A549 (cell line): ENCODE data around the gene SLCO2A1. TPM values are rescaled to one million over a fixed set of nuclear protein-coding genes. Genes with fewer than 3 reads are reported as not detected.

Experiments
- ATAC-seq, 2 experiments: fragments of 200-7000 bp in 1 of 2; fragments of >200 bp in 1 of 2; cut with Nextera tagmentation in 1 of 2; cut with Tn5 transposase in 1 of 2; 3 replicates each; pipeline versions ENCODE4 v1.8.0 to v1.9.1; 2018 to 2020; ENCODE audit warnings: mild to moderate bottlenecking in 1 of 2, moderate library complexity in 1 of 2
- CTCF ChIA-PET: fragments of 300-600 bp; sonication (Branson Sonifier 250); formaldehyde crosslinking; extraction: SDS; loops from one replicate; lab custom pipeline; 2021; ENCODE audit warnings: antibody characterized with exemption, inconsistent platforms; lab: Yijun Ruan, JAX
- POLR2A ChIA-PET: fragments of 350-600 bp; formaldehyde crosslinking; extraction: SDS; loops from one replicate; lab custom pipeline; 2021; ENCODE audit warnings: antibody characterized with exemption, inconsistent platforms; lab: Yijun Ruan, JAX
- DNase-seq, 2 experiments: peaks; one replicate each; pipeline versions ENCODE4 v3.0.0 to v3.0.0-alpha.2; 2011 to 2016; ENCODE audit warnings: low read depth in 1 of 2, low spot score in 1 of 2
- FAIRE-seq: peaks from 2 replicates; lab custom pipeline; 2011; peaks lifted over from hg19 to GRCh38; lab: Jason Lieb, UNC
- H3K27ac ChIP-seq, 2 experiments: fragments of >200 bp; sonication (Bioruptor Twin); formaldehyde crosslinking; 3 replicates each; pipeline ENCODE4 v1.5.1; 2016 to 2017
- H3K4me1 ChIP-seq: fragments of >200 bp; sonication (Bioruptor Twin); formaldehyde crosslinking; 3 replicates; pipeline ENCODE4 v1.6.1; 2016
- H3K4me2 ChIP-seq: fragments of >200 bp; sonication (Bioruptor Twin); formaldehyde crosslinking; 3 replicates; pipeline ENCODE4 v1.6.1; 2016
- H3K4me3 ChIP-seq: fragments of >200 bp; sonication (Bioruptor Twin); formaldehyde crosslinking; 3 replicates; pipeline ENCODE4 v1.5.1; 2016
- H3K9me3 ChIP-seq: fragments of >200 bp; sonication (Bioruptor Twin); formaldehyde crosslinking; 3 replicates; pipeline ENCODE4 v1.6.1; 2016
- CBX8 ChIP-seq: fragments of 200-600 bp; sonication (generic); IDR thresholded peaks from 2 replicates; pipeline ENCODE4 v1.6.1; 2016
- CEBPB ChIP-seq, 2 experiments: fragments of >200 bp in 1 of 2; sonication (Bioruptor Twin) in 1 of 2; formaldehyde crosslinking in 1 of 2; IDR thresholded peaks; 2 replicates each; pipeline ENCODE4 v1.6.1; 2012 to 2016
- EHMT2 ChIP-seq: fragments of 200-600 bp; sonication (generic); IDR thresholded peaks from 2 replicates; pipeline ENCODE4 v1.6.1; 2016; ENCODE audit warnings: antibody characterized with exemption, low read depth, mild to moderate bottlenecking, moderate library complexity
- ESRRA ChIP-seq: fragments of 150-350 bp; IDR thresholded peaks from 2 replicates; pipeline ENCODE4 v1.6.1; 2014; ENCODE audit warnings: mild to moderate bottlenecking, low read length, borderline replicate concordance
- HOXA7 ChIP-seq: fragments of 250-450 bp; sonication (Bioruptor Pico); IDR thresholded peaks from 2 replicates; pipeline ENCODE4 v1.5.0; 2020; ENCODE audit warnings: mild to moderate bottlenecking, moderate library complexity
- HOXB13 ChIP-seq: fragments of 250-450 bp; sonication (Bioruptor Pico); IDR thresholded peaks from 2 replicates; pipeline ENCODE4 v1.5.0; 2020; ENCODE audit warnings: low read depth, mild to moderate bottlenecking, moderate library complexity
- MAFK ChIP-seq: fragments of 450-650 bp; IDR thresholded peaks from 2 replicates; pipeline ENCODE4 v1.6.1; 2014; ENCODE audit not compliant: partially characterized antibody
- NPAS2 ChIP-seq: fragments of 250-450 bp; sonication (Bioruptor Pico); IDR thresholded peaks from 2 replicates; pipeline ENCODE4 v1.8.0; 2022; ENCODE audit warnings: mild to moderate bottlenecking, moderate library complexity, borderline replicate concordance
- POLR2A ChIP-seq: IDR thresholded peaks from 2 replicates; pipeline ENCODE4 v1.6.1; 2012; ENCODE audit warnings: mild to moderate bottlenecking, low read length
- RARB ChIP-seq: fragments of 250-450 bp; sonication (Bioruptor Pico); IDR thresholded peaks from 2 replicates; pipeline ENCODE4 v1.8.0; 2021; ENCODE audit warnings: mild to moderate bottlenecking, moderate library complexity
- RNF2 ChIP-seq: fragments of 200-600 bp; sonication (generic); IDR thresholded peaks from 2 replicates; pipeline ENCODE4 v1.6.1; 2016; ENCODE audit warnings: low read depth, mild to moderate bottlenecking, antibody characterized with exemption, moderate library complexity, borderline replicate concordance
- TP53 ChIP-seq: fragments of 250-450 bp; sonication (Bioruptor Pico); IDR thresholded peaks from 2 replicates; pipeline ENCODE4 v1.5.0; 2021; ENCODE audit warnings: mild to moderate bottlenecking, moderate library complexity
- ZNF302 ChIP-seq: fragments of 250-450 bp; sonication (Bioruptor Pico); IDR thresholded peaks from 2 replicates; pipeline ENCODE4 v1.9.0; 2021; ENCODE audit warnings: inconsistent platforms, mild to moderate bottlenecking, moderate library complexity
- WGBS: methylation state at CpG from one replicate; pipeline ENCODE4 v1.1.6; 2017; ENCODE audit errors: missing lambda C conversion rate; 5-methylcytosine and 5-hydroxymethylcytosine counted together
- polyA plus RNA-seq, 4 experiments: library from polyadenylated mRNA; depleted of rRNA in 3 of 4; stranded (reverse); fragments of >200 nt; fragmentation: RNase III in 1 of 4; extraction: RNeasy Plus Mini Kit Qiagen cat#74134 plus additional on column Dnase treatment in 1 of 4; gene quantifications; 2 replicates in 3 of 4; 3 replicates in 1 of 4; pipeline ENCODE4 v1.2.3, GENCODE V29; 2011 to 2017
- TF ChIP-seq, protein P1 (sequence below): fragments of >200 bp; sonication (Bioruptor Twin); formaldehyde crosslinking; IDR thresholded peaks from 3 replicates; pipeline ENCODE4 v1.5.1; 2016
- TF ChIP-seq, protein P2 (sequence below): fragments of 250-450 bp; sonication (Bioruptor Pico); IDR thresholded peaks from 2 replicates; pipeline ENCODE4 v1.5.0; 2020; ENCODE audit warnings: low read depth, mild to moderate bottlenecking, moderate library complexity
- TF ChIP-seq, protein P3 (sequence below): fragments of 450-650 bp; IDR thresholded peaks from 2 replicates; pipeline ENCODE4 v1.6.1; 2014; ENCODE audit warnings: antibody characterized with exemption

Gene SLCO2A1
- polyA plus RNA-seq, 2 of the 4 experiments (the other 2 are of a cell fraction): 0.12 TPM; not detected in 1

DNA sequence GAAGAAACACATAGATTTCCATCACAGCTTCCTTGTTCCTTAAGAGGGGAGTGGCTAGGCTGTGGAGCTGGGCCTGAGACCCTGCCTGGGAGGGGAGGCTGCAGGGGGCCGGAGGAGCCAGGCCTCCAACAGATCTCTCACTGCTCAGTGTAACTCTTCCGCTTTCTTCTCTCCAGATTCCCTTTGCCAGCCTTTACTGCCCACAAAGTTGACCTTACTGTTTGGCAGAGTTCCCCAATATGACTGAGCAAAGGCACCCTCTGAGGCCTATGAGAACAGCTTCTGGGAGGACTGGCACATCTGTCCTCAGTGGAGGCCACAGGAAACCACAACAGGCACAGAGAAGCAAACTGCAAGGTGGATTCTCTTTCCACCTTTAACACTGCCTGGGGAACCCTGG is 38.1 kb downstream of the SLCO2A1 start (continued):
- TF ChIP-seq, protein P1, sequence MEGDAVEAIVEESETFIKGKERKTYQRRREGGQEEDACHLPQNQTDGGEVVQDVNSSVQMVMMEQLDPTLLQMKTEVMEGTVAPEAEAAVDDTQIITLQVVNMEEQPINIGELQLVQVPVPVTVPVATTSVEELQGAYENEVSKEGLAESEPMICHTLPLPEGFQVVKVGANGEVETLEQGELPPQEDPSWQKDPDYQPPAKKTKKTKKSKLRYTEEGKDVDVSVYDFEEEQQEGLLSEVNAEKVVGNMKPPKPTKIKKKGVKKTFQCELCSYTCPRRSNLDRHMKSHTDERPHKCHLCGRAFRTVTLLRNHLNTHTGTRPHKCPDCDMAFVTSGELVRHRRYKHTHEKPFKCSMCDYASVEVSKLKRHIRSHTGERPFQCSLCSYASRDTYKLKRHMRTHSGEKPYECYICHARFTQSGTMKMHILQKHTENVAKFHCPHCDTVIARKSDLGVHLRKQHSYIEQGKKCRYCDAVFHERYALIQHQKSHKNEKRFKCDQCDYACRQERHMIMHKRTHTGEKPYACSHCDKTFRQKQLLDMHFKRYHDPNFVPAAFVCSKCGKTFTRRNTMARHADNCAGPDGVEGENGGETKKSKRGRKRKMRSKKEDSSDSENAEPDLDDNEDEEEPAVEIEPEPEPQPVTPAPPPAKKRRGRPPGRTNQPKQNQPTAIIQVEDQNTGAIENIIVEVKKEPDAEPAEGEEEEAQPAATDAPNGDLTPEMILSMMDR: no peak
- TF ChIP-seq HOXB13: no peak
- TF ChIP-seq POLR2A: no peak
- TF ChIP-seq ZNF302 (CRISPR knock-in tag): no peak
- TF ChIP-seq TP53: no peak
- TF ChIP-seq, protein P2, sequence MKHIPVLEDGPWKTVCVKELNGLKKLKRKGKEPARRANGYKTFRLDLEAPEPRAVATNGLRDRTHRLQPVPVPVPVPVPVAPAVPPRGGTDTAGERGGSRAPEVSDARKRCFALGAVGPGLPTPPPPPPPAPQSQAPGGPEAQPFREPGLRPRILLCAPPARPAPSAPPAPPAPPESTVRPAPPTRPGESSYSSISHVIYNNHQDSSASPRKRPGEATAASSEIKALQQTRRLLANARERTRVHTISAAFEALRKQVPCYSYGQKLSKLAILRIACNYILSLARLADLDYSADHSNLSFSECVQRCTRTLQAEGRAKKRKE: no peak

DNA sequence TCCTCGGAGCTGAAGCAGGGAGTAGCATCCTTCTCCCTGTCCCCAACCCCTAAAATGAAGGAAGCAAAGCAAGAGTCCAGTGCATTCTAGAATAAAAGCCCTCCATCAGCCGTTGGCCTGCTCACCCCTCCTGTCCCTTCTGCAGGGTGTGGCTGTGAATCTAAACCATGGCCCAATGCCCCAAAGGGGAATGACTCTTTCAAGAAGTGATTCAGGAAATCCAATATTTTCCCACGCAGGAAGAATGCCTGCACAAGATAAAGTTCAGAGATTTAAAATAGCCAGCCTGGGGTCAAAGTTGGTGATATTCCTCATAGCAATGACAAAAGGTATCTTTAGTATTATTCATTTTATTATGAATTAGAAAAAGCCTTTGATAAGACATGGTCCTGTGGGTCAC is 38.5 kb downstream of the SLCO2A1 start:
- TF ChIP-seq, protein P3, sequence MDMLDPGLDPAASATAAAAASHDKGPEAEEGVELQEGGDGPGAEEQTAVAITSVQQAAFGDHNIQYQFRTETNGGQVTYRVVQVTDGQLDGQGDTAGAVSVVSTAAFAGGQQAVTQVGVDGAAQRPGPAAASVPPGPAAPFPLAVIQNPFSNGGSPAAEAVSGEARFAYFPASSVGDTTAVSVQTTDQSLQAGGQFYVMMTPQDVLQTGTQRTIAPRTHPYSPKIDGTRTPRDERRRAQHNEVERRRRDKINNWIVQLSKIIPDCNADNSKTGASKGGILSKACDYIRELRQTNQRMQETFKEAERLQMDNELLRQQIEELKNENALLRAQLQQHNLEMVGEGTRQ: no peak
- no peak for TF ChIP-seq ESRRA
- TF ChIP-seq CEBPB (IDR thresholded peaks at IDR 0.05): no peak
- no peak for TF ChIP-seq NPAS2 (CRISPR knock-in tag)
- no peak for TF ChIP-seq HOXA7 (CRISPR knock-in tag)
- DNase-seq: no peak
- no peak for FAIRE-seq
- ChIA-PET CTCF (no interaction called here), POLR2A (no interaction called here)
- Histone ChIP-seq H3K4me1 (no peaks in the 10 kb centered on the region), H3K27ac (no peak overlapping the region), H3K4me2 (no peak overlapping the region), H3K9me3 (no peaks in the 10 kb centered on the region), H3K4me3 (no peak overlapping the region)
- WGBS: 26% methylated on average over 3 of the region's 3 CpGs
- ATAC-seq: no peak

DNA sequence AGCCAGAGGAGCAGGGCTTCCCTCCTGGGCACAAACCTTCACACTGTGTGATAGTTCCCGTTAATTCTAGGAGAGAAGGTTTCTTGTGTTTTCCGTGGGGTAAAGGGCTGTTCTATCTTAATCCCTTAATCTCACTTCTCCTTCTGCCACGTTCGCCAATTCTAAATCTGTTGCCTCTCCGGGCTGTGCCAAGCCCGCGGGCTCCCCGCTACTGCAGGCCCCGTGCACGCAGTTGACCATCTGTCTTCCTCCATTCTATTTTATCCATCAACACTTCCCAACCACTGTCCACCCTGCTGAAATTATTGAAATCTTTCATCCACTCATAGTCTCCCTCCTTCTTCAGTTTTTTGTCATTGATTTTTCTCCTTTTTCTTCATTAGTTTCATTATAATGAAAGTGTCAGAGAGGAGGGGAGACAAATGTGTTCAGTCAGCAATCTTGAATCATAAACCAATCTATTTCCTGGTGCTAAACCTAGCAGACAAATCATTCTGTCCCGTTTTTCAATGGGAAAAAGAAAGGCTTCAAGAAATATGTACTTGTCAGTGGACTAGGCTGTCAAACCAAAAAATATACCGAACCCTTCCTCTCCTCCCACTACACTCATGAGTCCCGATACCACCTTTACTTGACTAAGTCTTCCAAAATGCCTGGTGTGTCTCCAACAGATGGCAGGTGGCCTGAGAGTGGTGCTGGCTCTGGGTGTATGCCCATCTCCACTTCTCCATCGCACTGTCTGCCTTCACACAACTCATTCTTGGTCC is 39.6 kb downstream of the SLCO2A1 start:
- 64% methylated on average over 13 of the region's 14 CpGs for WGBS
- FAIRE-seq: no peak
- no peaks in the 10 kb centered on the region for H3K4me1 ChIP-seq
- H3K4me3 ChIP-seq: no peak overlapping the region
- ATAC-seq: no peak
- TF ChIP-seq RNF2 (no peak), RARB (CRISPR knock-in tag) (no peak), MAFK (peak; percentile 63)
- no peak for DNase-seq
- H3K4me2 ChIP-seq: no peak overlapping the region
- CTCF ChIA-PET: no interaction called here
- no peaks in the 10 kb centered on the region for H3K9me3 ChIP-seq
- POLR2A ChIA-PET: no interaction called here
- H3K27ac ChIP-seq: no peak overlapping the region

DNA sequence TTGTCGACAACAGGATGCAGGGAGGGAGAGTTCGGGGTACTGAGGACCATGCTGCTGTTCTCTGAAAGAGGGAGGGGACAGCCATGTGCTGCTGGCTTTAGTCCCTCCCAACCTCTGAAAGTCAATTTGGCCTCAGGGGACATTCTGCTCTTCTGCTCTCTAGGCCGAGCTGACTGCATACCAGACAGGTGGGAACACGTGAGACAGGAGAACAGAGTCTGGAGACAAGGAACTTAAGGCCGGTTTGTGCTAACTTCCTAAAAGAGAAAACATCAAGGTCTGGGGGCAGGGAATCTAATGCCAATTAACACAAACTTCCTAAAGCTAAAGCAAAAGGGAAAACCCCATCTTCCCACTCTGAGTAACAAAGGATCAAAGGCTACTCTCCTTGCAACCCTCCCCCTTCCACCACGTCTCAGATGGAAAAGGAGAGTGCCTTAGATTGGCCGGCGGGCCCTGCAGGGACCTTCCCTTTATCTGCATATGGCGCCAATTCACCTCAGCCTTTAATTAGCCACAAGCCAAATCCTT is 41.0 kb downstream of the SLCO2A1 start:
- Histone ChIP-seq H3K4me3 (no peak overlapping the region), H3K4me1 (no peaks in the 10 kb centered on the region), H3K27ac (no peak overlapping the region), H3K9me3 (no peaks in the 10 kb centered on the region), H3K4me2 (no peak overlapping the region)
- CTCF ChIA-PET: no interaction called here
- ATAC-seq: no peak
- 58% methylated on average over 9 of the region's 9 CpGs for WGBS
- TF ChIP-seq ZNF302 (CRISPR knock-in tag) (no peak), EHMT2 (no peak), CBX8 (no peak)
- POLR2A ChIA-PET: no interaction called here
- DNase-seq: no peak
- FAIRE-seq: no peak
